ENCODE data around the gene LRMDA.
"Not testable (repeated sequence)": the region's sequence is repeated elsewhere in the genome, so short reads cannot be mapped to it uniquely, and the experiment has no call there.

Gene LRMDA

GRCh38 chr10:76581506-76582256 is 1150.3 kb downstream of the LRMDA start:
- in situ Hi-C loops (cut with HindIII; ENCODE audit: low sequenced_read_pairs) = no loop called here

GRCh38 chr10:76582531-76582930 is 1151.1 kb downstream of the LRMDA start:
- in situ Hi-C loops (cut with HindIII; ENCODE audit: low sequenced_read_pairs) = no loop called here

GRCh38 chr10:76583711-76584161 is 1152.3 kb downstream of the LRMDA start:
- in situ Hi-C loops (cut with HindIII; ENCODE audit: low sequenced_read_pairs) = no loop called here

- in situ Hi-C loops (cut with HindIII; ENCODE audit: low sequenced_read_pairs) = not testable (repeated sequence)
Measured at GRCh38 chr10:76584466-76584865, 1153.0 kb downstream of the LRMDA start.
